HEK293T (cell line): ENCODE results near the gene TOR2A.

ENCODE experiments used
- CTCF ChIA-PET: fragments of 350-600 bp; formaldehyde crosslinking; extraction: SDS; loops from one replicate; lab custom pipeline; 2021; ENCODE audit warnings: antibody characterized with exemption, inconsistent platforms; lab: Yijun Ruan, JAX
- POLR2A ChIA-PET: fragments of 350-600 bp; formaldehyde crosslinking; extraction: SDS; loops from one replicate; lab custom pipeline; 2020; ENCODE audit warnings: antibody characterized with exemption, inconsistent platforms; lab: Yijun Ruan, JAX
- DNase-seq: peaks from one replicate; pipeline ENCODE4 v3.0.0; 2012; ENCODE audit warnings: mixed read lengths; ENCODE audit errors: extremely low spot score
- ARNT ChIP-seq: fragments of 450-650 bp; IDR thresholded peaks from 2 replicates; pipeline ENCODE4 v1.6.1; 2017; ENCODE audit warnings: mild to moderate bottlenecking
- BHLHE40 ChIP-seq: fragments of 450-650 bp; IDR thresholded peaks from 2 replicates; pipeline ENCODE4 v1.6.1; 2016; ENCODE audit warnings: mild to moderate bottlenecking, moderate library complexity, borderline replicate concordance
- CTBP1 ChIP-seq: fragments of 450-650 bp; IDR thresholded peaks from 2 replicates; pipeline ENCODE4 v1.6.1; 2016; ENCODE audit warnings: borderline replicate concordance
- ELF4 ChIP-seq: fragments of 450-650 bp; IDR thresholded peaks from 2 replicates; pipeline ENCODE4 v1.6.1; 2017; ENCODE audit warnings: antibody characterized with exemption
- FOXA1 ChIP-seq: fragments of 450-650 bp; IDR thresholded peaks from 2 replicates; pipeline ENCODE4 v1.6.1; 2016; ENCODE audit warnings: mild to moderate bottlenecking
- FOXK2 ChIP-seq: fragments of 450-650 bp; IDR thresholded peaks from 2 replicates; pipeline ENCODE4 v1.6.1; 2016; ENCODE audit warnings: mild to moderate bottlenecking
- FOXM1 ChIP-seq: fragments of 450-650 bp; IDR thresholded peaks from 2 replicates; pipeline ENCODE4 v1.6.1; 2017; ENCODE audit warnings: mild to moderate bottlenecking, borderline replicate concordance
- HDGF ChIP-seq: fragments of 450-650 bp; IDR thresholded peaks from 2 replicates; pipeline ENCODE4 v1.6.1; 2017; ENCODE audit warnings: antibody characterized with exemption, borderline replicate concordance
- L3MBTL2 ChIP-seq: fragments of 450-650 bp; conservative IDR thresholded peaks from 2 replicates; pipeline ENCODE4 v1.6.1; 2016; ENCODE audit warnings: mild to moderate bottlenecking
- LEF1 ChIP-seq: fragments of 450-650 bp; IDR thresholded peaks from 2 replicates; pipeline ENCODE4 v1.6.1; 2017; ENCODE audit warnings: mild to moderate bottlenecking, borderline replicate concordance
- NFRKB ChIP-seq: fragments of 450-650 bp; IDR thresholded peaks from 2 replicates; pipeline ENCODE4 v1.6.1; 2016; ENCODE audit warnings: mild to moderate bottlenecking, moderate library complexity
- SP1 ChIP-seq: fragments of 450-650 bp; IDR thresholded peaks from 2 replicates; pipeline ENCODE4 v1.6.1; 2017
- SUZ12 ChIP-seq: fragments of 450-650 bp; IDR thresholded peaks from 2 replicates; pipeline ENCODE4 v1.6.1; 2016; ENCODE audit warnings: mild to moderate bottlenecking
- TARDBP ChIP-seq: fragments of 450-650 bp; IDR thresholded peaks from 2 replicates; pipeline ENCODE4 v1.6.1; 2016
- ZNF384 ChIP-seq: fragments of 450-650 bp; IDR thresholded peaks from 2 replicates; pipeline ENCODE4 v1.6.1; 2016
- TF ChIP-seq, protein P1 (sequence below): fragments of 450-650 bp; IDR thresholded peaks from 2 replicates; pipeline ENCODE4 v1.6.1; 2016

TOR2A gene

GRCh38 chr9:127769101-127769500, 34.0 kb upstream of the TOR2A start:
- DNase-seq, result no peak
- TF ChIP-seq TARDBP, result no peak
- TF ChIP-seq L3MBTL2, result no peak
- TF ChIP-seq SUZ12, result no peak
- TF ChIP-seq ZNF384, result no peak
- TF ChIP-seq BHLHE40, result no peak
- TF ChIP-seq LEF1, result no peak
- TF ChIP-seq NFRKB, result no peak
- CTCF ChIA-PET, result interaction anchor here (0.7 kb wide), 1 partner anchor 18 kb away, joined by 4 read pairs; no protein-coding TSS in a partner anchor
- POLR2A ChIA-PET, result no interaction called here

GRCh38 chr9:127768698-127769097, 33.6 kb upstream of the TOR2A start:
- ChIA-PET CTCF (no interaction called here), POLR2A (no interaction called here)
- DNase-seq, result no peak
- TF ChIP-seq, protein P1, sequence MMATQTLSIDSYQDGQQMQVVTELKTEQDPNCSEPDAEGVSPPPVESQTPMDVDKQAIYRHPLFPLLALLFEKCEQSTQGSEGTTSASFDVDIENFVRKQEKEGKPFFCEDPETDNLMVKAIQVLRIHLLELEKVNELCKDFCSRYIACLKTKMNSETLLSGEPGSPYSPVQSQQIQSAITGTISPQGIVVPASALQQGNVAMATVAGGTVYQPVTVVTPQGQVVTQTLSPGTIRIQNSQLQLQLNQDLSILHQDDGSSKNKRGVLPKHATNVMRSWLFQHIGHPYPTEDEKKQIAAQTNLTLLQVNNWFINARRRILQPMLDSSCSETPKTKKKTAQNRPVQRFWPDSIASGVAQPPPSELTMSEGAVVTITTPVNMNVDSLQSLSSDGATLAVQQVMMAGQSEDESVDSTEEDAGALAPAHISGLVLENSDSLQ, result no peak
- TF ChIP-seq FOXK2 (no peak), FOXA1 (no peak), SUZ12 (no peak)

DNA sequence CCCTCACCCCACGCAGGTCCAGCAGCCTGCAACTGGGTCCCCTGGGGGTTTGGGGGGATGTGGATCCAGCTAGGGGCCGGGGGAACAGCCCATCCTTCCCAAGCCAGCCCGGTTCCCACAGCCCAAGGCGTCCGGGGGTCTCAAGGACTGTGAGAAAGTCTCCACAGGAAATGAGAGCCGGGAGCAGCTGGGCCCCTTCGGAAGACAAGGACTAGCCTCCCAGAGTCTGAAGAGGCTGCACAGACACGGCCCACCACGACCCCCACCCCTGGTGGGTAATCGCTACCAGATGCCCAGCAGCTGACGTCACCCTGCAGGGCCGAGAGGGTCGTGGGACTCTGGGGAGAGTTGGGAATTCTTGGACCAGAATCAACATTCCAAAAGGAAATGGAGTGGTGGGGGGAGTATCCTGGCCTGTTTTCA, 32.8 kb upstream of the TOR2A start:
- ChIA-PET CTCF (no interaction called here), POLR2A (interaction anchor here (1.0 to 1.8 kb wide), 2 partner anchors 17 to 27 kb away, joined by 3 to 6 read pairs; partner anchors contain the start of gene CDK9)
- TF ChIP-seq LEF1 (no peak), HDGF (no peak), ARNT (no peak), ZNF384 (no peak), FOXM1 (no peak), ELF4 (no peak), SUZ12 (no peak), FOXK2 (no peak)
- no peak for DNase-seq

DNA sequence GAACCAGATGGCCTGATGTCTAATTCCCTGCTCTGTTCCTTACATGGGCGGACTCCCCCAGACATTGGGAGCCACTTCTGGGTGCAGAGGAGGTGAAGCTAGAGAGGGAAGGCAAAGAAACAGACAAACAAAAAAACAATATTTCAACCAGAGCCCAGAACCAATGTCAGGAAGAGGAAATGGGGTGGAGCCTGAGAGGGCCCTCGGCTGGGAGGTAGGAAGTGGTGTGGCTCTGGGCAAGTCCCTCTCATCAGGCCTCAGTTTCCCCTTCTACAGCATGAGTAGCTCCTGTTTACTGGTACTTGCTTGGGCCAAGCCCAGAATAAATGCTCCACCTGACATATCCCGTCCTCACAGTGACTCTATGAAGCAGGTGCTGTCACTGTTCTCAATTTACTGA, 32.3 kb upstream of the TOR2A start:
- TF ChIP-seq LEF1, result no peak
- no peak for TF ChIP-seq TARDBP
- TF ChIP-seq NFRKB, result no peak
- TF ChIP-seq FOXK2, result no peak
- TF ChIP-seq ELF4, result no peak
- no peak for TF ChIP-seq FOXM1
- TF ChIP-seq ZNF384, result no peak
- no peak for TF ChIP-seq BHLHE40
- no peak for TF ChIP-seq ARNT
- TF ChIP-seq CTBP1, result no peak
- ChIA-PET POLR2A (interaction anchor here (1.0 to 1.8 kb wide), 2 partner anchors 18 to 27 kb away, joined by 3 to 6 read pairs; partner anchors contain the start of gene CDK9), CTCF (interaction anchor here (0.7 to 1.1 kb wide), 2 partner anchors 33 to 263 kb away, joined by 3 read pairs; partner anchors contain the start of gene TOR2A)
- no peak for DNase-seq

DNA sequence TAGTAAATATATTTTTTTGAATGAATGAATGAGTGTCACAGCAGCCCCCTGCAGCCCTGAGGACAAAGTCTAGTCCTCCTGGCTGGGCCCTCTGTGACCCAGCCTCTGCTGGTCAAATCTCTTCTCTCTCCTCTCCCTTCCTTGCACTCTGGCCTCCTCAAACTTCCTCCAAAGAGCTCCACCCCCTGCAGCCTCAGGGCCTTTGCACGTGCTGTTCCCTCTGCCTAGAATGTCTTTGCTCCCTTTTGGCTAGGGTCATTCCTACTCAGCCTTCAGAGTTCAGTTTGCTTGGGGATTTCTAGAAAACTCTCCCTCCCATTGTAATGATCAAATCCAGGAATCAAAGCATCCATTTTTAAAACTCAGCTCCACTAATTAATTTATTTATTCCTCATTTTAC, 30.3 kb upstream of the TOR2A start:
- TF ChIP-seq L3MBTL2 (no peak), FOXK2 (no peak), CTBP1 (no peak), ZNF384 (no peak), ELF4 (no peak), FOXA1 (no peak), HDGF (no peak), LEF1 (no peak), SUZ12 (no peak), NFRKB (no peak), FOXM1 (no peak), SP1 (no peak), ARNT (no peak), BHLHE40 (no peak)
- TF ChIP-seq, protein P1, result no peak
- ChIA-PET POLR2A (interaction anchor here (1.0 kb wide), 1 partner anchor 20 kb away, joined by 3 read pairs; no protein-coding TSS in a partner anchor), CTCF (interaction anchor here (0.7 kb wide), 1 partner anchor 132 kb away, joined by 3 read pairs; no protein-coding TSS in a partner anchor)
- DNase-seq, result no peak

- POLR2A ChIA-PET, result interaction anchor here (1.0 kb wide), 1 partner anchor 29 kb away, joined by 5 read pairs; no protein-coding TSS in a partner anchor
- CTCF ChIA-PET, result interaction anchor here (0.8 to 1.5 kb wide), 5 partner anchors 21 to 174 kb away, joined by 3 to 5 read pairs (median 3); no protein-coding TSS in a partner anchor
- no peak for DNase-seq
- TF ChIP-seq FOXA1 (no peak), LEF1 (no peak), TARDBP (no peak), BHLHE40 (no peak), NFRKB (no peak), FOXM1 (no peak), ELF4 (no peak), ZNF384 (no peak), L3MBTL2 (no peak), CTBP1 (no peak)
- TF ChIP-seq, protein P1, result no peak
These were observed 28.9 kb upstream of the TOR2A start for GRCh38 chr9:127763918-127764384.
